HG02884 (cell line): ENCODE measurements around the gene NOTO.
"Not testable (repeated sequence)": the region's sequence is repeated elsewhere in the genome, so short reads cannot be mapped to it uniquely, and the experiment has no call there.

Experiments used
- ATAC-seq: cut with Tn5 transposase; IDR thresholded peaks from one replicate; pipeline ENCODE4 v1.9.1; 2021; ENCODE audit warnings: mild to moderate bottlenecking, moderate library complexity; ENCODE audit not compliant: unreplicated experiment

Gene NOTO

GRCh38 chr2:73202156-73203054, at the start of gene NOTO:
Gene NOTO (plus strand): TSS chr2:73202574. CDS start chr2:73202667, 93 bp downstream.
- ATAC-seq = no peak

- ATAC-seq = no peak
Observed at GRCh38 chr2:73156539-73157124, 45.7 kb upstream of the NOTO start.

GRCh38 chr2:73162856-73163391, 39.5 kb upstream of the NOTO start:
- ATAC-seq = no peak

- no peak for ATAC-seq
Observed at GRCh38 chr2:73163483-73164367, 38.6 kb upstream of the NOTO start.

- ATAC-seq = not testable (repeated sequence)
Observed at GRCh38 chr2:73165978-73166377, 36.4 kb upstream of the NOTO start.

GRCh38 chr2:73166813-73167212, 35.6 kb upstream of the NOTO start:
- ATAC-seq = not testable (repeated sequence)

- ATAC-seq = not testable (repeated sequence)
Observed at GRCh38 chr2:73168348-73168747, 34.0 kb upstream of the NOTO start.

GRCh38 chr2:73170341-73170740, 32.0 kb upstream of the NOTO start:
- not testable (repeated sequence) for ATAC-seq

- peak; percentile 50 for ATAC-seq
Observed at GRCh38 chr2:73172963-73173362, 29.4 kb upstream of the NOTO start.

- no peak for ATAC-seq
Observed at GRCh38 chr2:73173781-73174180, 28.6 kb upstream of the NOTO start.

- ATAC-seq = no peak
Observed at GRCh38 chr2:73174244-73174643, 28.1 kb upstream of the NOTO start.

GRCh38 chr2:73174941-73175662, 27.3 kb upstream of the NOTO start:
- no peak for ATAC-seq

- ATAC-seq = no peak
Observed at GRCh38 chr2:73175663-73176204, 26.6 kb upstream of the NOTO start.

- peak; percentile 3 for ATAC-seq
Observed at GRCh38 chr2:73176205-73176880, 26.0 kb upstream of the NOTO start.

- peak; percentile 73 for ATAC-seq
Observed at GRCh38 chr2:73176881-73177644, 25.3 kb upstream of the NOTO start.

GRCh38 chr2:73177645-73178255, 24.6 kb upstream of the NOTO start:
- ATAC-seq = no peak

GRCh38 chr2:73185965-73186364, 16.4 kb upstream of the NOTO start:
- ATAC-seq = no peak

- ATAC-seq = no peak
Observed at GRCh38 chr2:73187549-73187948, 14.8 kb upstream of the NOTO start.
